K562 (cell line): ENCODE measurements around the gene IQSEC3. TPM values are rescaled to one million over a fixed set of nuclear protein-coding genes. Genes with fewer than 3 reads are reported as not detected.

Source experiments
- ATAC-seq: fragments of 200-7000 bp; cut with Tn5 transposase; 3 replicates; pipeline ENCODE4 v1.9.1; 2020; ENCODE audit warnings: moderate library complexity
- BruUV-seq: library from RNA; stranded (reverse); fragments of 400-500 nt; replicated peaks from 2 replicates; lab custom pipeline; 2021; lab: Mats Ljungman, UMichigan
- CTCF ChIA-PET: fragments of 300-600 bp; formaldehyde crosslinking; extraction: SDS; loops from one replicate; lab custom pipeline; 2021; ENCODE audit warnings: low intra/inter-chr PET ratio; lab: Yijun Ruan, JAX
- POLR2A ChIA-PET: fragments of 300-600, 350-650 bp; sonication (Branson Sonifier 250); formaldehyde crosslinking; extraction: SDS; loops from one replicate; lab custom pipeline; 2021; ENCODE audit warnings: antibody characterized with exemption, inconsistent platforms; lab: Yijun Ruan, JAX
- DNase-seq, 4 experiments: peaks; one replicate each; pipeline versions ENCODE4 v3.0.0 to v3.0.0-alpha.2; 2011 to 2018; ENCODE audit warnings: low spot score in 3 of 4, mixed read lengths in 3 of 4; ENCODE audit errors: extremely low read depth in 1 of 4
- FAIRE-seq: peaks from 2 replicates; lab custom pipeline; 2011; peaks lifted over from hg19 to GRCh38; lab: Jason Lieb, UNC
- H2AFZ ChIP-seq: 2 replicates; pipeline ENCODE4 v1.6.0; 2011; ENCODE audit warnings: low read depth, low read length, control low read depth, inconsistent platforms
- H3K27ac ChIP-seq: fragments of 200-600 bp; 3 replicates; pipeline ENCODE4 v1.8.0; 2011; ENCODE audit warnings: low read depth, mild to moderate bottlenecking, control low read depth, inconsistent platforms, low read length, moderate library complexity, mixed read lengths; ENCODE audit errors: extremely low read depth
- H3K27me3 ChIP-seq, 2 experiments: fragments of 300-600 bp in 1 of 2; 2 replicates in 1 of 2; 3 replicates in 1 of 2; pipeline versions ENCODE4 v1.6.0 to v1.8.0; 2011; ENCODE audit warnings: inconsistent platforms in 2 of 2, low read length in 2 of 2, mild to moderate bottlenecking in 1 of 2, mixed read lengths in 1 of 2, moderate library complexity in 1 of 2; ENCODE audit not compliant: control insufficient read depth in 2 of 2, insufficient read depth in 2 of 2
- H3K36me3 ChIP-seq: fragments of 300-600 bp; 3 replicates; pipeline ENCODE4 v1.8.0; 2011; ENCODE audit warnings: mild to moderate bottlenecking, low read length, inconsistent platforms; ENCODE audit not compliant: control insufficient read depth, insufficient read depth
- H3K4me1 ChIP-seq, 2 experiments: fragments of 200-600 bp in 1 of 2; replicated peaks in 1 of 2; 2 replicates in 1 of 2; 3 replicates in 1 of 2; pipeline versions ENCODE4 v1.5.1 to v1.8.0; 2011; ENCODE audit warnings: inconsistent platforms in 2 of 2, low read length in 2 of 2, mild to moderate bottlenecking in 1 of 2, mixed read lengths in 1 of 2, moderate library complexity in 1 of 2; ENCODE audit not compliant: control insufficient read depth in 2 of 2, insufficient read depth in 2 of 2
- H3K4me2 ChIP-seq: 2 replicates; pipeline ENCODE4 v1.6.1; 2011; ENCODE audit warnings: low read length, control low read depth, inconsistent platforms, mixed read lengths; ENCODE audit not compliant: insufficient read depth
- H3K4me3 ChIP-seq: fragments of 200-600 bp; sonication (generic), shearing (Covaris generic); 2 replicates; pipeline ENCODE4 v1.5.1; 2016; ENCODE audit warnings: control low read depth, inconsistent platforms
- H3K79me2 ChIP-seq: fragments of 200-600 bp; 3 replicates; pipeline ENCODE4 v1.8.0; 2011; ENCODE audit warnings: low read length, inconsistent platforms; ENCODE audit not compliant: control insufficient read depth, insufficient read depth
- H3K9ac ChIP-seq, 2 experiments: 2 replicates each; pipeline versions ENCODE4 v1.6.0 to v1.6.1; 2011; ENCODE audit warnings: low read depth in 2 of 2, low read length in 2 of 2, control low read depth in 1 of 2, inconsistent platforms in 1 of 2, mild to moderate bottlenecking in 1 of 2, mixed read lengths in 1 of 2; ENCODE audit not compliant: insufficient read depth in 1 of 2
- H3K9me1 ChIP-seq: one replicate; pipeline ENCODE4 v1.6.0; 2011; ENCODE audit warnings: inconsistent platforms, mild to moderate bottlenecking, low read length, moderate library complexity; ENCODE audit not compliant: control insufficient read depth, insufficient read depth
- H3K9me3 ChIP-seq: replicated peaks from 2 replicates; pipeline ENCODE4 v1.5.1; 2011; ENCODE audit warnings: low read depth, low read length, inconsistent platforms; ENCODE audit not compliant: control insufficient read depth, insufficient read depth
- H4K20me1 ChIP-seq: replicated peaks from 2 replicates; pipeline ENCODE4 v1.6.1; 2011; ENCODE audit warnings: low read length, inconsistent platforms, mixed read lengths; ENCODE audit not compliant: control insufficient read depth, insufficient read depth
- BRF2 ChIP-seq: IDR thresholded peaks from 3 replicates; pipeline ENCODE4 v1.6.1; 2011; ENCODE audit warnings: borderline replicate concordance, mild to moderate bottlenecking; ENCODE audit not compliant: insufficient read length, insufficient read depth
- FOXM1 ChIP-seq, 2 experiments: fragments of 450-650 bp in 1 of 2; sonication (generic) in 1 of 2; formaldehyde crosslinking in 1 of 2; IDR thresholded peaks; 2 replicates each; pipeline versions ENCODE4 v1.6.1 to v1.9.0; 2017 to 2022; ENCODE audit warnings: low read depth in 2 of 2, mild to moderate bottlenecking in 2 of 2, missing genetic modification reagents in 1 of 2, moderate library complexity in 1 of 2
- KDM5B ChIP-seq: fragments of 200-600 bp; sonication (generic); IDR thresholded peaks from 2 replicates; pipeline ENCODE4 v1.6.1; 2012; ENCODE audit warnings: low read depth, mild to moderate bottlenecking, moderate library complexity, low read length, control low read depth, inconsistent platforms; ENCODE audit not compliant: insufficient replicate concordance
- SMARCC2 ChIP-seq: fragments of 450-650 bp; IDR thresholded peaks from 2 replicates; pipeline ENCODE4 v1.6.1; 2017; ENCODE audit warnings: antibody characterized with exemption, moderate library complexity, mild to moderate bottlenecking, low read depth
- TEAD1 ChIP-seq, 2 experiments: fragments of 450-650 bp in 1 of 2; sonication (generic) in 1 of 2; formaldehyde crosslinking; IDR thresholded peaks; 2 replicates each; pipeline versions ENCODE4 v1.4.0 to v1.8.0; 2020 to 2022; ENCODE audit warnings: mild to moderate bottlenecking in 2 of 2, missing genetic modification reagents in 1 of 2
- whole genome bisulfite sequencing: fragments of 100-300 bp; shearing (Covaris generic); methylation state at CpG from one replicate; pipeline ENCODE4 v1.1.6; 2016; ENCODE audit warnings: low coverage, mixed read lengths; ENCODE audit not compliant: insufficient coverage; ENCODE audit errors: missing lambda C conversion rate; 5-methylcytosine and 5-hydroxymethylcytosine counted together
- in situ Hi-C: fragments of 300-500 bp; cut with MboI; formaldehyde crosslinking; loops from 4 replicates; pipeline ENCODE4 v1.15.0; 2018; ENCODE audit warnings: inconsistent platforms, mixed read lengths
- intact Hi-C: fragments of 100-400 bp; cut with micrococcal nuclease; formaldehyde crosslinking; loops from 2 replicates; pipeline ENCODE4 v1.14.2; 2022
- polyA plus RNA-seq, 8 experiments: library from polyadenylated mRNA; depleted of rRNA in 4 of 8; stranded (reverse) in 5 of 8; unstranded in 3 of 8; fragments of >200 nt; fragmentation: Nextera tagmentation in 2 of 8; fragmentation: Illumina TruSeq in 1 of 8; extraction: Ambion mirVana in 2 of 8; extraction: Trizol in 1 of 8; gene quantifications; 2 replicates each; pipeline versions ENCODE4 v1.2.1 to v1.2.3, GENCODE V29; 2011 to 2014; ENCODE audit warnings: inconsistent platforms in 1 of 8, missing spikeins in 1 of 8
- total RNA-seq, 7 experiments: library from RNA; depleted of rRNA in 6 of 7; stranded (reverse); fragments of >200 nt in 6 of 7; fragmentation: Illumina TruSeq in 2 of 7; extraction: Trizol in 2 of 7; gene quantifications; 2 replicates each; pipeline versions ENCODE4 v1.2.1 to v1.2.3, GENCODE V29; 2011 to 2021; ENCODE audit warnings: low replicate concordance in 1 of 7

The IQSEC3 gene
- total and polyA plus RNA-seq, 9 of the 15 experiments (the other 6 are each of a cell fraction or from before 2014, with no cell fraction given), result under 0.01 to 0.25 (median 0.08) TPM; not detected in 3

- in situ Hi-C loops, result no loop called here
- Histone ChIP-seq H3K4me3 (no peak overlapping the region), H3K79me2 (no peaks in the 10 kb centered on the region), H3K27me3 (peaks cover 9 to 52% of the 10 kb centered on the region in 2 experiments; a peak in 4 of 5 replicates), H3K9me3 (no peaks in the 10 kb centered on the region), H3K9ac (no peak overlapping the region), H3K9me1 (no peaks in the 10 kb centered on the region), H3K4me1 (peaks cover 0 to 2% of the 10 kb centered on the region in 2 experiments; a peak in 3 of 5 replicates), H4K20me1 (peaks cover 4% of the 10 kb centered on the region; the same call in 1 of the 2 replicates)
- intact Hi-C loops, result no loop called here
- no TSS peak for BruUV-seq
- no peak for DNase-seq
- POLR2A ChIA-PET, result no interaction called here
- no peak for FAIRE-seq
- 0% methylated on average over 4 of the region's 4 CpGs for WGBS
- ATAC-seq, result no peak
- no peak for TF ChIP-seq KDM5B
- TF ChIP-seq BRF2, result no peak
- TF ChIP-seq TEAD1 (CRISPR knock-in tag; IDR thresholded peaks at IDR 0.05), result no peak
- no peak for TF ChIP-seq FOXM1 (IDR thresholded peaks at IDR 0.05; ENCODE audit: low read depth)
- TF ChIP-seq FOXM1 (CRISPR knock-in tag; IDR thresholded peaks at IDR 0.05; ENCODE audit: low read depth), result no peak
- TF ChIP-seq SMARCC2, result no peak
- TF ChIP-seq, all 486 proteins: peak for 0
- H3K36me3 ChIP-seq, result no peaks in the 10 kb centered on the region
- CTCF ChIA-PET, result no interaction called here
- no peak overlapping the region for H2AFZ ChIP-seq
- no peak overlapping the region for H3K27ac ChIP-seq
- no peak overlapping the region for H3K4me2 ChIP-seq
Observed at GRCh38 chr12:196436-196835, 129.9 kb downstream of the IQSEC3 start.
